Mesendoderm (in vitro differentiated cells): Measurements from ENCODE around the gene SLC16A10. TPM values are rescaled to one million over a fixed set of nuclear protein-coding genes. Genes with fewer than 3 reads are reported as not detected.

Experiments used
- small RNA-seq: library from polyadenylated mRNA; stranded (forward); fragments of <200 nt; extraction: miRNeasy Mini kit (QIAGEN cat#:217004); gene quantifications from one replicate; pipeline ENCODE3, GENCODE V24; 2013; ENCODE audit not compliant: insufficient read depth

The SLC16A10 gene

Small RNAs within 50 kb of the gene (small RNA-seq; reads per million reads assigned to genes)
- gene RNU6-960P = not detected
